ENCODE data around the gene DOHH.

Gene DOHH

DNA sequence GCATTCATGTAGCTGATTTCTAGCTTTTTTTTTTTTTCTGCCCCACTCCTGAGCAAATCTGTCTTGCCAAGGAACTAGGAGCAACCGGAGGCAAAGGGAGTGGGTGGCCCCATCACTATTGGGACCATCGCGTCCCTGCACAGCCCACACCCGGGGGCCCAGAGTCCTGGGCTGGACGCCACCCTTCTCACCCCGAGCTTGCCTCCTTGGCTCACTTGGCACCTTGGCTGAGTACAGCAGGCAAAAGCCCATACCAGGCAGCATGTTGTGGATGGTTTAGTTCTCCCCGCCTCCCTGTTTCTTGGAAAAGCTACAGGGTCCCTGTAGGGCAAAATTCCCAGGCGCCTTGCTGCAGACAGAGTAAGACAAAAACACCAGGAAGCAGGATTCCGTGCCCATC is 33.8 kb downstream of the DOHH start:
- Histone ChIP-seq H3K9me3 (replicated peaks; ENCODE audit: insufficient read depth, low read length) (no peaks in the 10 kb centered on the region), H3K4me3 (ENCODE audit: low read length) (no peak overlapping the region), H3K79me2 (ENCODE audit: low read length) (no peaks in the 10 kb centered on the region), H3K36me3 (replicated peaks; ENCODE audit: insufficient read depth, low read length) (no peaks in the 10 kb centered on the region), H3F3A (ENCODE audit: insufficient read depth, low read length) (no peaks in the 10 kb centered on the region), H3K9ac (ENCODE audit: low read length) (no peak overlapping the region), H4K20me1 (ENCODE audit: insufficient read depth, low read length) (no peaks in the 10 kb centered on the region), H3K9me2 (replicated peaks; ENCODE audit: insufficient read depth, low read length) (no peaks in the 10 kb centered on the region), H3K4me2 (ENCODE audit: low read depth, low read length) (no peak overlapping the region), H3K27me3 (replicated peaks; ENCODE audit: insufficient read depth, low read length) (peaks cover 79% of the 10 kb centered on the region), H3K27ac (ENCODE audit: low read length) (no peak overlapping the region), H3K4me1 (ENCODE audit: low read length) (no peaks in the 10 kb centered on the region), H2AFZ (ENCODE audit: low read length) (no peak overlapping the region)
- DNase-seq: no peak
- no peak for TF ChIP-seq EZH2phosphoT487 (IDR thresholded peaks at IDR 0.05; ENCODE audit: low read length)

- Histone ChIP-seq H3K27me3 (replicated peaks; ENCODE audit: insufficient read depth, low read length) (peaks cover 81% of the 10 kb centered on the region), H3K79me2 (ENCODE audit: low read length) (no peaks in the 10 kb centered on the region), H3K36me3 (replicated peaks; ENCODE audit: insufficient read depth, low read length) (no peaks in the 10 kb centered on the region), H3K9ac (ENCODE audit: low read length) (no peak overlapping the region), H3F3A (ENCODE audit: insufficient read depth, low read length) (no peaks in the 10 kb centered on the region), H3K9me2 (replicated peaks; ENCODE audit: insufficient read depth, low read length) (no peaks in the 10 kb centered on the region), H3K4me1 (ENCODE audit: low read length) (no peaks in the 10 kb centered on the region), H3K9me3 (replicated peaks; ENCODE audit: insufficient read depth, low read length) (no peaks in the 10 kb centered on the region), H4K20me1 (ENCODE audit: insufficient read depth, low read length) (no peaks in the 10 kb centered on the region), H3K4me3 (ENCODE audit: low read length) (no peak overlapping the region), H2AFZ (ENCODE audit: low read length) (no peak overlapping the region), H3K27ac (ENCODE audit: low read length) (no peak overlapping the region), H3K4me2 (ENCODE audit: low read depth, low read length) (no peak overlapping the region)
- no peak for DNase-seq
- TF ChIP-seq, protein P1, sequence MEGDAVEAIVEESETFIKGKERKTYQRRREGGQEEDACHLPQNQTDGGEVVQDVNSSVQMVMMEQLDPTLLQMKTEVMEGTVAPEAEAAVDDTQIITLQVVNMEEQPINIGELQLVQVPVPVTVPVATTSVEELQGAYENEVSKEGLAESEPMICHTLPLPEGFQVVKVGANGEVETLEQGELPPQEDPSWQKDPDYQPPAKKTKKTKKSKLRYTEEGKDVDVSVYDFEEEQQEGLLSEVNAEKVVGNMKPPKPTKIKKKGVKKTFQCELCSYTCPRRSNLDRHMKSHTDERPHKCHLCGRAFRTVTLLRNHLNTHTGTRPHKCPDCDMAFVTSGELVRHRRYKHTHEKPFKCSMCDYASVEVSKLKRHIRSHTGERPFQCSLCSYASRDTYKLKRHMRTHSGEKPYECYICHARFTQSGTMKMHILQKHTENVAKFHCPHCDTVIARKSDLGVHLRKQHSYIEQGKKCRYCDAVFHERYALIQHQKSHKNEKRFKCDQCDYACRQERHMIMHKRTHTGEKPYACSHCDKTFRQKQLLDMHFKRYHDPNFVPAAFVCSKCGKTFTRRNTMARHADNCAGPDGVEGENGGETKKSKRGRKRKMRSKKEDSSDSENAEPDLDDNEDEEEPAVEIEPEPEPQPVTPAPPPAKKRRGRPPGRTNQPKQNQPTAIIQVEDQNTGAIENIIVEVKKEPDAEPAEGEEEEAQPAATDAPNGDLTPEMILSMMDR (IDR thresholded peaks at IDR 0.05; ENCODE audit: low read length): no peak
- TF ChIP-seq EZH2phosphoT487 (IDR thresholded peaks at IDR 0.05; ENCODE audit: low read length): no peak
- no peak for TF ChIP-seq EZH2 (optimal IDR thresholded peaks at IDR 0.05; ENCODE audit: low read depth, low read length)
These were observed 34.9 kb downstream of the DOHH start for GRCh38 chr19:3465552-3465951.

- Histone ChIP-seq H3K9me3 (replicated peaks; ENCODE audit: insufficient read depth, low read length) (no peaks in the 10 kb centered on the region), H3K4me3 (ENCODE audit: low read length) (no peak overlapping the region), H3K9me2 (replicated peaks; ENCODE audit: insufficient read depth, low read length) (no peaks in the 10 kb centered on the region), H3K27ac (ENCODE audit: low read length) (no peak overlapping the region), H3K4me1 (ENCODE audit: low read length) (no peaks in the 10 kb centered on the region), H3F3A (ENCODE audit: insufficient read depth, low read length) (no peaks in the 10 kb centered on the region), H2AFZ (ENCODE audit: low read length) (no peak overlapping the region), H3K79me2 (ENCODE audit: low read length) (no peaks in the 10 kb centered on the region), H4K20me1 (ENCODE audit: insufficient read depth, low read length) (no peaks in the 10 kb centered on the region), H3K4me2 (ENCODE audit: low read depth, low read length) (no peak overlapping the region), H3K36me3 (replicated peaks; ENCODE audit: insufficient read depth, low read length) (no peaks in the 10 kb centered on the region), H3K27me3 (replicated peaks; ENCODE audit: insufficient read depth, low read length) (peaks cover 81% of the 10 kb centered on the region), H3K9ac (ENCODE audit: low read length) (no peak overlapping the region)
- TF ChIP-seq EZH2phosphoT487 (IDR thresholded peaks at IDR 0.05; ENCODE audit: low read length) (no peak), EZH2 (optimal IDR thresholded peaks at IDR 0.05; ENCODE audit: low read depth, low read length) (no peak)
- TF ChIP-seq, protein P1 (IDR thresholded peaks at IDR 0.05; ENCODE audit: low read length): no peak
- no peak for DNase-seq
These were observed 35.8 kb downstream of the DOHH start for GRCh38 chr19:3464587-3465235.

Measured in MM.1S (cell line).